A549 (cell line): ENCODE data around the gene CREB5. TPM values are rescaled to one million over a fixed set of nuclear protein-coding genes. Genes with fewer than 3 reads are reported as not detected.
"Not testable (repeated sequence)": the region's sequence is repeated elsewhere in the genome, so short reads cannot be mapped to it uniquely, and the experiment has no call there.

ENCODE experiments used
- ATAC-seq, 2 experiments: fragments of 200-7000 bp in 1 of 2; fragments of >200 bp in 1 of 2; cut with Nextera tagmentation in 1 of 2; cut with Tn5 transposase in 1 of 2; 3 replicates each; pipeline versions ENCODE4 v1.8.0 to v1.9.1; 2018 to 2020; ENCODE audit warnings: mild to moderate bottlenecking in 1 of 2, moderate library complexity in 1 of 2
- CTCF ChIA-PET: fragments of 300-600 bp; sonication (Branson Sonifier 250); formaldehyde crosslinking; extraction: SDS; loops from one replicate; lab custom pipeline; 2021; ENCODE audit warnings: antibody characterized with exemption, inconsistent platforms; lab: Yijun Ruan, JAX
- POLR2A ChIA-PET: fragments of 350-600 bp; formaldehyde crosslinking; extraction: SDS; loops from one replicate; lab custom pipeline; 2021; ENCODE audit warnings: antibody characterized with exemption, inconsistent platforms; lab: Yijun Ruan, JAX
- DNase-seq, 2 experiments: peaks; one replicate each; pipeline versions ENCODE4 v3.0.0 to v3.0.0-alpha.2; 2011 to 2016; ENCODE audit warnings: low read depth in 1 of 2, low spot score in 1 of 2
- FAIRE-seq: peaks from 2 replicates; lab custom pipeline; 2011; peaks lifted over from hg19 to GRCh38; lab: Jason Lieb, UNC
- H3K27ac ChIP-seq, 2 experiments: fragments of >200 bp; sonication (Bioruptor Twin); formaldehyde crosslinking; 3 replicates each; pipeline ENCODE4 v1.5.1; 2016 to 2017
- H3K4me1 ChIP-seq: fragments of >200 bp; sonication (Bioruptor Twin); formaldehyde crosslinking; 3 replicates; pipeline ENCODE4 v1.6.1; 2016
- H3K4me2 ChIP-seq: fragments of >200 bp; sonication (Bioruptor Twin); formaldehyde crosslinking; 3 replicates; pipeline ENCODE4 v1.6.1; 2016
- H3K4me3 ChIP-seq: fragments of >200 bp; sonication (Bioruptor Twin); formaldehyde crosslinking; 3 replicates; pipeline ENCODE4 v1.5.1; 2016
- H3K9me3 ChIP-seq: fragments of >200 bp; sonication (Bioruptor Twin); formaldehyde crosslinking; 3 replicates; pipeline ENCODE4 v1.6.1; 2016
- ATOH8 ChIP-seq: fragments of 250-450 bp; sonication (Bioruptor Pico); IDR thresholded peaks from 2 replicates; pipeline ENCODE4 v1.5.0; 2020; ENCODE audit warnings: low read depth, mild to moderate bottlenecking, moderate library complexity
- BHLHE40 ChIP-seq: IDR thresholded peaks from 2 replicates; pipeline ENCODE4 v1.6.1; 2012; ENCODE audit warnings: low read depth, low read length, inconsistent platforms
- CHD4 ChIP-seq: fragments of 200-600 bp; sonication (generic); IDR thresholded peaks from 2 replicates; pipeline ENCODE4 v1.6.1; 2016; ENCODE audit warnings: antibody characterized with exemption, mild to moderate bottlenecking, borderline replicate concordance
- CTCF ChIP-seq: fragments of >200 bp; sonication (Bioruptor Twin); formaldehyde crosslinking; IDR thresholded peaks from 3 replicates; pipeline ENCODE4 v1.5.1; 2016
- EHF ChIP-seq: fragments of 250-450 bp; sonication (Bioruptor Pico); IDR thresholded peaks from 2 replicates; pipeline ENCODE4 v1.5.0; 2020; ENCODE audit warnings: mild to moderate bottlenecking
- ELK1 ChIP-seq: fragments of 150-350 bp; IDR thresholded peaks from 2 replicates; pipeline ENCODE4 v1.6.1; 2014; ENCODE audit warnings: low read depth, mild to moderate bottlenecking, low read length
- FOSB ChIP-seq: fragments of 250-450 bp; sonication (Bioruptor Pico); IDR thresholded peaks from 2 replicates; pipeline ENCODE4 v1.5.0; 2020; ENCODE audit warnings: mild to moderate bottlenecking, moderate library complexity
- HDAC2 ChIP-seq: fragments of 200-600 bp; sonication (generic); IDR thresholded peaks from 2 replicates; pipeline ENCODE4 v1.6.1; 2016
- HEYL ChIP-seq: fragments of 250-450 bp; sonication (Bioruptor Pico); IDR thresholded peaks from 2 replicates; pipeline ENCODE4 v1.8.0; 2021; ENCODE audit warnings: mild to moderate bottlenecking, moderate library complexity
- HMGXB4 ChIP-seq: fragments of 250-450 bp; sonication (Bioruptor Pico); IDR thresholded peaks from 2 replicates; pipeline ENCODE4 v1.5.0; 2021; ENCODE audit warnings: mild to moderate bottlenecking, moderate library complexity, borderline replicate concordance
- HOXA7 ChIP-seq: fragments of 250-450 bp; sonication (Bioruptor Pico); IDR thresholded peaks from 2 replicates; pipeline ENCODE4 v1.5.0; 2020; ENCODE audit warnings: mild to moderate bottlenecking, moderate library complexity
- HOXB5 ChIP-seq: fragments of 250-450 bp; sonication (Bioruptor Pico); IDR thresholded peaks from 2 replicates; pipeline ENCODE4 v1.5.0; 2020; ENCODE audit warnings: mild to moderate bottlenecking, moderate library complexity
- JUN ChIP-seq, 2 experiments: fragments of >200 bp; sonication (Bioruptor Twin); formaldehyde crosslinking; IDR thresholded peaks; 2 replicates in 1 of 2; 3 replicates in 1 of 2; pipeline ENCODE4 v1.6.1; 2016 to 2017
- KDM5A ChIP-seq: fragments of 200-600 bp; sonication (generic); IDR thresholded peaks from 2 replicates; pipeline ENCODE4 v1.6.1; 2016; ENCODE audit warnings: antibody characterized with exemption, mild to moderate bottlenecking
- MAX ChIP-seq: IDR thresholded peaks from 2 replicates; pipeline ENCODE4 v1.6.1; 2012
- NFE2L2 ChIP-seq: fragments of 150-350 bp; conservative IDR thresholded peaks from 2 replicates; pipeline ENCODE4 v1.6.1; 2014; ENCODE audit warnings: low read length
- NR3C1 ChIP-seq: fragments of >200 bp; sonication (Bioruptor Twin); formaldehyde crosslinking; IDR thresholded peaks from 3 replicates; pipeline ENCODE4 v1.6.1; 2017
- PHF8 ChIP-seq: fragments of 200-600 bp; sonication (generic); IDR thresholded peaks from 2 replicates; pipeline ENCODE4 v1.6.1; 2016; ENCODE audit warnings: low read depth, mild to moderate bottlenecking, antibody characterized with exemption, moderate library complexity, borderline replicate concordance
- POLR2AphosphoS2 ChIP-seq: conservative IDR thresholded peaks from 2 replicates; pipeline ENCODE4 v1.6.1; 2012; ENCODE audit warnings: low read length, improper control_type of control experiment, inconsistent platforms
- RCOR1 ChIP-seq: fragments of 150-350 bp; IDR thresholded peaks from 2 replicates; pipeline ENCODE4 v1.6.1; 2014; ENCODE audit warnings: antibody characterized with exemption, low read length, low read depth
- REST ChIP-seq: fragments of 200-600 bp; sonication (generic); IDR thresholded peaks from 2 replicates; pipeline ENCODE4 v1.6.1; 2016; ENCODE audit warnings: antibody characterized with exemption, mild to moderate bottlenecking, moderate library complexity
- RFX5 ChIP-seq: fragments of 450-650 bp; IDR thresholded peaks from 2 replicates; pipeline ENCODE4 v1.7.1; 2014; ENCODE audit warnings: antibody characterized with exemption, mild to moderate bottlenecking, moderate library complexity
- SMC3 ChIP-seq: fragments of >200 bp; sonication (Bioruptor Twin); formaldehyde crosslinking; IDR thresholded peaks from 3 replicates; pipeline ENCODE4 v1.6.1; 2018; ENCODE audit warnings: inconsistent platforms
- TFCP2L1 ChIP-seq: fragments of 250-450 bp; sonication (Bioruptor Pico); IDR thresholded peaks from 2 replicates; pipeline ENCODE4 v1.5.0; 2021; ENCODE audit warnings: mild to moderate bottlenecking
- ZC3H11A ChIP-seq: fragments of 450-650 bp; IDR thresholded peaks from 2 replicates; pipeline ENCODE4 v1.6.1; 2014; ENCODE audit warnings: antibody characterized with exemption, mild to moderate bottlenecking
- ZNF302 ChIP-seq: fragments of 250-450 bp; sonication (Bioruptor Pico); IDR thresholded peaks from 2 replicates; pipeline ENCODE4 v1.9.0; 2021; ENCODE audit warnings: inconsistent platforms, mild to moderate bottlenecking, moderate library complexity
- WGBS: methylation state at CpG from one replicate; pipeline ENCODE4 v1.1.6; 2017; ENCODE audit errors: missing lambda C conversion rate; 5-methylcytosine and 5-hydroxymethylcytosine counted together
- polyA plus RNA-seq, 4 experiments: library from polyadenylated mRNA; depleted of rRNA in 3 of 4; stranded (reverse); fragments of >200 nt; fragmentation: RNase III in 1 of 4; extraction: RNeasy Plus Mini Kit Qiagen cat#74134 plus additional on column Dnase treatment in 1 of 4; gene quantifications; 2 replicates in 3 of 4; 3 replicates in 1 of 4; pipeline ENCODE4 v1.2.3, GENCODE V29; 2011 to 2017

Gene CREB5
- polyA plus RNA-seq, 2 of the 4 experiments (the other 2 are of a cell fraction) = 0.61 to 1.5 TPM

- no peaks in the 10 kb centered on the region for H3K9me3 ChIP-seq
- no peak for DNase-seq
- TF ChIP-seq NFE2L2 (no peak), TFCP2L1 (CRISPR knock-in tag) (no peak), CTCF (no peak), ZNF302 (CRISPR knock-in tag) (no peak), HMGXB4 (no peak), SMC3 (no peak), PHF8 (no peak), ATOH8 (CRISPR knock-in tag) (no peak), HOXB5 (CRISPR knock-in tag) (no peak), HEYL (CRISPR knock-in tag) (no peak), RFX5 (no peak), HDAC2 (no peak), JUN (IDR thresholded peaks at IDR 0.05) (no peak), CHD4 (no peak), ZC3H11A (no peak), FOSB (CRISPR knock-in tag) (no peak), ELK1 (no peak)
- TF ChIP-seq, all 56 proteins: peak for 0
- Histone ChIP-seq H3K27ac (no peak overlapping the region), H3K4me1 (no peaks in the 10 kb centered on the region), H3K4me3 (no peak overlapping the region), H3K4me2 (no peak overlapping the region)
- 62% methylated on average over 14 of the region's 14 CpGs for WGBS
- FAIRE-seq (no peak), ATAC-seq (no peak)
- ChIA-PET CTCF (no interaction called here), POLR2A (no interaction called here)
These were observed 373.0 kb downstream of the CREB5 start for GRCh38 chr7:28785041-28785995.

- POLR2A ChIA-PET, H3K4me3 ChIP-seq, H3K9me3 ChIP-seq, H3K4me1 ChIP-seq, DNase-seq, FAIRE-seq, CTCF ChIA-PET, H3K4me2 ChIP-seq, H3K27ac ChIP-seq, ATAC-seq: not testable (repeated sequence)
- WGBS = 86% methylated on average over 5 of the region's 5 CpGs
These were observed 373.8 kb downstream of the CREB5 start for GRCh38 chr7:28786156-28786555.

GRCh38 chr7:28787106-28787505 lies 374.8 kb downstream of the CREB5 start:
- Histone ChIP-seq H3K27ac (no peak overlapping the region), H3K4me1 (no peaks in the 10 kb centered on the region), H3K4me3 (no peak overlapping the region), H3K9me3 (no peaks in the 10 kb centered on the region), H3K4me2 (no peak overlapping the region)
- ChIA-PET POLR2A (no interaction called here), CTCF (no interaction called here)
- ATAC-seq (no peak), FAIRE-seq (no peak), DNase-seq (no peak)
- TF ChIP-seq REST = no peak
- TF ChIP-seq HOXA7 (CRISPR knock-in tag) = no peak
- no peak for TF ChIP-seq EHF
- no peak for TF ChIP-seq NR3C1
- TF ChIP-seq POLR2AphosphoS2 = no peak
- TF ChIP-seq BHLHE40 = no peak
- TF ChIP-seq KDM5A = no peak
- no peak for TF ChIP-seq MAX
- no peak for TF ChIP-seq RCOR1
